ENCODE results near the gene SP140. TPM values are rescaled to one million over a fixed set of nuclear protein-coding genes. Genes with fewer than 3 reads are reported as not detected.
"Not testable (repeated sequence)": the region's sequence is repeated elsewhere in the genome, so short reads cannot be mapped to it uniquely, and the experiment has no call there.

The SP140 gene
- total RNA-seq, 2 donors from 2014 or later = 55.3 to 67.9 TPM

- Mint-ChIP-seq H3K4me3 (no peak overlapping the region), H3K4me1 (ENCODE audit: low read depth in 2 of 2) (peaks cover 41 to 48% of the 10 kb centered on the region in 2 donors), H3K9me3 (peaks cover 2% of the 10 kb centered on the region), H3K36me3 (peaks cover 54% of the 10 kb centered on the region), H3K27me3 (no peaks in the 10 kb centered on the region), H3K27ac (peak overlapping the region in 1 of 2 donors; percentile 6)
- DNase-seq (ENCODE audit: low spot score) = no peak
- ATAC-seq = no peak
Observed at GRCh38 chr2:230216489-230216888, 9.0 kb upstream of the SP140 start.

DNA sequence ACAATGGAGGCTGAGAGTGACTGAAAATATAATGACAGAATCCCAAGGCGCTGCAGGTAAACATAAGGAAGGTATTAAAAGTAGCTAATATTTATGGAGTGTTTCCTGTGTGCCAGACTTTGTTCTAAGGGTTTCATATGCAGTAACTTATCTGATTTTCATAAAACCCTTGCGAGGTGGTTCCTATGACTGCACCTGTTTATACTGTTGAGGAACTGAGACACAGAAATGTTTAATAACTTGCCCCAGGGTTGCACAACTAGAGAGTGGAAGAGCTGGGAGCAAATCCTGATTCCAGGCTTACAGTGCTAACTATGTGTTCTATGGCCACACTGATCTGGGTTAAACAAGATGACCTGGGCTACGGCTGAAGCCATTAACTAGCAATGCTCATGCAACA lies 8.1 kb upstream of the SP140 start:
- Mint-ChIP-seq H3K4me3 (peak overlapping the region; percentile 99), H3K27me3 (no peaks in the 10 kb centered on the region), H3K4me1 (ENCODE audit: low read depth in 2 of 2) (peaks cover 41 to 47% of the 10 kb centered on the region in 2 donors), H3K9me3 (peaks cover 2% of the 10 kb centered on the region), H3K36me3 (peaks cover 47% of the 10 kb centered on the region), H3K27ac (peak overlapping the region in 1 of 2 donors; percentile 98)
- ATAC-seq (no peak), DNase-seq (ENCODE audit: low spot score) (no peak)

GRCh38 chr2:230218421-230218820 lies 7.1 kb upstream of the SP140 start:
- H3K9me3 Mint-ChIP-seq = peaks cover 2% of the 10 kb centered on the region

DNA sequence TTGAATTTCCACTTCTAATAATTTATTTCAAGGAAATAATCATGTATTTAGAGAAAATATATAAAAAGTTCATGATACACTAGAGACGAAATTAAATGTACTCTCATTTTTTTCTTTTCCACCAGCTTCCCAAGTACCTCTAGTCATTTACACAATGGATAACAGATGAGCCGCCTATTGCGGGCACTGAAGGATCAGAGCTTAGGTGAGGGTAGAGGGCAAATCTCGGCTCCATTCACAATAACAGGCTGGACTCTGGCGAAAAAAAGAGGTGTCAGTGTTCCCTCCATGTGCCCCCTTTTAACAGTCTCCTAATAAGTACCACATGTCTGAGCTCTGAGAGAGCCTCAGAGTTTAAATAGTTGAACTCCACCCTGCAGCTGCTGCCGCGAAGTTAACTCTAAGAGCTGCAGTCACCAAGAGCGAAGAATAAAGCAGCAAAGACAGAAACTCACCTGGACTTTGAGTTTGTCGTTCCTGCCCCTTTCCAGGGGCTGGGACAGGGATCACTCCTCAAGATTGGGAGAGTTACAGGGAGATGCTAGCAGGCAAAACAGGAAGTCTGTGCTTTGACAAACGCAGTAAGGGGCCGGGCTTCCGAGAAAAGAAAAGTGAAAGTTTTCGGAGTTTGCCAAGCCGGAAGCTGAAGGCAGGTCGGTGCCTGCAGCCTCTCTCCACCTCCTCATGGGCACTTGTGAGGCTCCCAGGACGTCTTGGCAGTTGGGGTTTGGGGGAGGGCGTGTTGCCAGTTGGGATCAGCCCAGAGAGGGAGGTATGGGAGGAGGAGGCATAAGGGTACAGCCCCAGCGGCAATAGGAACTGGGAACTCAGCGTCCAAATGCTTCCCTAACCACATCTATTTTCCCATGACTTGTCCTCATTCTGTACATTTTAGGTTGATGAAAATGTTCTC lies 5.9 kb upstream of the SP140 start, which contains the start of gene SP110:
SP110 (minus strand) TSS at position 566 of the 913 bp plus-strand sequence. CDS start 3,057 bp downstream, outside the sequence.
- Mint-ChIP-seq H3K4me3 (peak within 1 kb of the TSS; percentile 99), H3K36me3 (peaks cover 31% of the 10 kb centered on the region), H3K4me1 (ENCODE audit: low read depth in 2 of 2) (peaks cover 50 to 58% of the 10 kb centered on the region in 2 donors), H3K27ac (peak within 1 kb of the TSS; percentile 95 to 98), H3K27me3 (no peaks in the 10 kb centered on the region), H3K9me3 (peaks cover 2% of the 10 kb centered on the region)
- DNase-seq (ENCODE audit: low spot score) (peak; percentile 90), ATAC-seq (peak; percentile 93 to 94)

More at GRCh38 chr2:230218421-230218820, 7.1 kb upstream of the SP140 start:
- Mint-ChIP-seq H3K4me3 (peak overlapping the region; percentile 99), H3K27ac (peak overlapping the region; percentile 95 to 98), H3K36me3 (peaks cover 44% of the 10 kb centered on the region), H3K4me1 (ENCODE audit: low read depth in 2 of 2) (peaks cover 47 to 53% of the 10 kb centered on the region in 2 donors), H3K27me3 (no peaks in the 10 kb centered on the region)
- ATAC-seq (no peak), DNase-seq (ENCODE audit: low spot score) (no peak)

DNA sequence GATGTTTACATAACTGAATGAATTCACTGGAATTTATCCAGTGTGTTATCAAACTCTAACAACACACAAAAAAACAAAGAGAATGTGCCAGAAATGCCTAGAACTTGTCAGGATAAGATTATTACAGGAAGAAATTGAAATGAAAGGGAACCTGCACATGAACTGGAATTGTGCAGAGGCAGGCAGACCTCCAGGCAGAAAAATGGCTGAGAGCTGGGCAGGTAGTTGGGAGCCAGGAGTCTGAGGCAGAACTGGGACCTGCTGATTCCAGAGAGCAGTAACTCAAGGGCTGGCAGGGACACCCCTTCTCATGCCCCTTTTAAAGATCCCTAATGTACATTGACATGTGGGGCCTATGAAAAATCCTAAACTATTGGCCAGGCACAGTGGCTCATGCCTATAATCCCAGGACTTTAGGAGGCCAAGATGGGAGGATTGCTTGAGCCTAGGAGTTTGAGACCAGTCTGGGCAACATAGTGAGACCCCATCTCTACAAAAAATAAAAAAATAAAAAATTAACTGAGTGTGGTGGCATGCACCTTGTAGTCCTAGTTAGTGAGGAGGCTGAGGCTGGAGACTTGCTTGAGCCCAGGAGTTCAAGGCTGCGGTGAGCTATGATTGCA lies 5.1 kb upstream of the SP140 start:
- Mint-ChIP-seq H3K36me3 (peaks cover 24% of the 10 kb centered on the region), H3K27ac (peak overlapping the region; percentile 95 to 98), H3K27me3 (no peaks in the 10 kb centered on the region), H3K4me1 (ENCODE audit: low read depth in 2 of 2) (peaks cover 55 to 64% of the 10 kb centered on the region in 2 donors), H3K9me3 (peaks cover 2% of the 10 kb centered on the region), H3K4me3 (peak overlapping the region; percentile 99)
- ATAC-seq (no peak), DNase-seq (ENCODE audit: low spot score) (no peak)

- ATAC-seq (no peak), DNase-seq (ENCODE audit: low spot score) (no peak)
- Mint-ChIP-seq H3K27ac (peak overlapping the region in 1 of 2 donors; percentile 59), H3K36me3 (peaks cover 14% of the 10 kb centered on the region), H3K4me3 (no peak overlapping the region), H3K9me3 (peaks cover 2% of the 10 kb centered on the region), H3K4me1 (ENCODE audit: low read depth in 2 of 2) (peaks cover 55 to 68% of the 10 kb centered on the region in 2 donors), H3K27me3 (no peaks in the 10 kb centered on the region)
Observed at GRCh38 chr2:230221493-230221892, 4.0 kb upstream of the SP140 start.

- H3K27me3 Mint-ChIP-seq; DNase-seq (ENCODE audit: low spot score); H3K4me3 Mint-ChIP-seq; H3K36me3 Mint-ChIP-seq; ATAC-seq; H3K9me3 Mint-ChIP-seq: not testable (repeated sequence)
- H3K4me1 Mint-ChIP-seq (ENCODE audit: low read depth in 2 of 2) = peaks cover 54 to 69% of the 10 kb centered on the region in 2 donors
- H3K27ac Mint-ChIP-seq = peak overlapping the region; percentile 98 to 99
Observed at GRCh38 chr2:230222829-230223228, 2.7 kb upstream of the SP140 start.

GRCh38 chr2:230224458-230224857 lies 1.1 kb upstream of the SP140 start:
- DNase-seq (ENCODE audit: low spot score) (no peak), ATAC-seq (no peak)
- peak overlapping the region; percentile 97 for H3K4me3 Mint-ChIP-seq
- no peaks in the 10 kb centered on the region for H3K9me3 Mint-ChIP-seq
- no peaks in the 10 kb centered on the region for H3K36me3 Mint-ChIP-seq
- H3K27ac Mint-ChIP-seq = peak overlapping the region; percentile 98 to 99
- H3K4me1 Mint-ChIP-seq (ENCODE audit: low read depth in 2 of 2) = peaks cover 57 to 68% of the 10 kb centered on the region in 2 donors
- no peaks in the 10 kb centered on the region for H3K27me3 Mint-ChIP-seq

- peak overlapping the region; percentile 97 for H3K4me3 Mint-ChIP-seq
- DNase-seq (ENCODE audit: low spot score) (no peak), ATAC-seq (peak; percentile 25 to 43)
- no peaks in the 10 kb centered on the region for H3K27me3 Mint-ChIP-seq
- peaks cover 15% of the 10 kb centered on the region for H3K36me3 Mint-ChIP-seq
- peak overlapping the region; percentile 98 to 99 for H3K27ac Mint-ChIP-seq
- peaks cover 10% of the 10 kb centered on the region for H3K9me3 Mint-ChIP-seq
- peaks cover 62 to 69% of the 10 kb centered on the region in 2 donors for H3K4me1 Mint-ChIP-seq (ENCODE audit: low read depth in 2 of 2)
Observed at GRCh38 chr2:230226051-230226551, 565 bp downstream of the SP140 start.

DNA sequence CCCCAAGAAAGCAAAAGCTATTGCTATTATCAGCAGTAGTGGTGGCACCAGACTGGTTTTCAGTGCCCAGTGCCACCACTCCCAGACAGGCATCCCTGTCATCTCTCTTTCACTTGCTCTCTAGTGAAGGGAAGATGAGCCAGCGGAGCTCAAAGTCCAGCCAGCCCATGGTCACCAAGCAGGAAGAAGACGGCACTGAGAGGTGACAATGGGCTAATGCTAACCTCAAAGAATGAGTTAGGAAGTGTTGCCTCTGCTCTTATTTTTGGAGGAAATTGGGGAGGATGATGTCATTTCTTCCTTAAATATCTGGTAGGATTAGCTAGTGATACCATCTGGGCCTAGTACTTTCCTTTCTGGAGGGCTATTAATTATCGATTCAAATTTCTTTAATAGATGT lies 1.7 kb downstream of the SP140 start:
- Mint-ChIP-seq H3K4me3 (peak overlapping the region; percentile 97), H3K9me3 (peaks cover 10% of the 10 kb centered on the region), H3K36me3 (peaks cover 20% of the 10 kb centered on the region), H3K27me3 (no peaks in the 10 kb centered on the region), H3K27ac (peak overlapping the region; percentile 54 to 93), H3K4me1 (ENCODE audit: low read depth in 2 of 2) (peaks cover 70 to 71% of the 10 kb centered on the region in 2 donors)
- ATAC-seq = no peak
- no peak for DNase-seq (ENCODE audit: low spot score)

DNA sequence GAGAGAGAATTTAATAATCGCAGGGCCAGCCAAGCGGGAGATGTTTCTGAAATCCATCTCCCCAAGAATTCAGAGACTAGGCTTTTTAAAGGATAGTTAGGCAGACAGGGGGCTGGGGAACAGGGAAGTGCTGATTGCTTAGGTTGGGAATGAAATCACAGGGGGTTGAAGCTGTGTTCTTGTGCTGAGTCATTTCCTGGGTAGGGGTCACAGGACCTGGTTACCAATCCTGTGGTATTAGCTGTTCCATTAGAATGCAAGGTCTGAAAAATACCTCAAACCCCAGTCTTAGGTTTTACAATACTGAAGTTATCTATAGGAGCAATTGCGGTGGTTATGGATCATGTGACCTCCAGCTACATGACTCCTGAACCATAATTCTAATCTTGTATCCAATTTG lies 4.6 kb downstream of the SP140 start:
- peak overlapping the region; percentile 9 to 93 for H3K27ac Mint-ChIP-seq
- no peaks in the 10 kb centered on the region for H3K27me3 Mint-ChIP-seq
- H3K36me3 Mint-ChIP-seq = peaks cover 24% of the 10 kb centered on the region
- H3K4me3 Mint-ChIP-seq = peak overlapping the region; percentile 55
- peaks cover 10% of the 10 kb centered on the region for H3K9me3 Mint-ChIP-seq
- H3K4me1 Mint-ChIP-seq (ENCODE audit: low read depth in 2 of 2) = peaks cover 59 to 72% of the 10 kb centered on the region in 2 donors
- ATAC-seq (no peak), DNase-seq (ENCODE audit: low spot score) (no peak)

- peak overlapping the region; percentile 55 for H3K4me3 Mint-ChIP-seq
- peaks cover 56 to 70% of the 10 kb centered on the region in 2 donors for H3K4me1 Mint-ChIP-seq (ENCODE audit: low read depth in 2 of 2)
- H3K27me3 Mint-ChIP-seq = no peaks in the 10 kb centered on the region
- peaks cover 27% of the 10 kb centered on the region for H3K36me3 Mint-ChIP-seq
- H3K9me3 Mint-ChIP-seq = peaks cover 10% of the 10 kb centered on the region
- ATAC-seq (no peak), DNase-seq (ENCODE audit: low spot score) (no peak)
- peak overlapping the region; percentile 9 to 93 for H3K27ac Mint-ChIP-seq
Observed at GRCh38 chr2:230230496-230231200, 5.1 kb downstream of the SP140 start.

DNA sequence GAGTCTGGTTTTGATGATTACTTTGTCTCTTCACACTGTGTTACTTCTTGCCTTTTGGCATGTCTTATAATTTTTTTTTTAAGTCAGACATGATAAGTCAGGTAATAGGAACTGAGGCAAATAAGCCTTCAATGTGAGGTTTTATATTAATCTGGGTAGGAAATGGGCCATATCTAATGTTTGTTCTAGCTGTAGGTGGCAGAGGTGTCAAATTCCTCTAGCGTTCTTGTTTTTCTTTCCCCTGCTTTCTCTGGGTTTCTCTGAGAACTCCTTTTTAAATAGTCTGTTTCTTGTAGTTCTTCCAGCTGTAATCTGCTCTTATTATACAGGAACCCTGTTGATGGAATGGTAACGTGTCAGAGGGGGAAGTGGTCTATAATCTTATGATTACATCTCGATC lies 5.7 kb downstream of the SP140 start:
- peaks cover 27% of the 10 kb centered on the region for H3K36me3 Mint-ChIP-seq
- DNase-seq (ENCODE audit: low spot score) = no peak
- peak overlapping the region; percentile 9 to 40 for H3K27ac Mint-ChIP-seq
- H3K9me3 Mint-ChIP-seq = peaks cover 10% of the 10 kb centered on the region
- peak overlapping the region; percentile 55 for H3K4me3 Mint-ChIP-seq
- no peak for ATAC-seq
- no peaks in the 10 kb centered on the region for H3K27me3 Mint-ChIP-seq
- H3K4me1 Mint-ChIP-seq (ENCODE audit: low read depth in 2 of 2) = peaks cover 50 to 64% of the 10 kb centered on the region in 2 donors

Data from natural killer cell treated with Interleukin-12 subunit alpha and Interleukin-12 subunit beta and Interleukin-15 and Interleukin-18, amount 100 ng/mL, for 72 hours (primary cell).